Stimulated activated CD4-positive, alpha-beta T cell treated with anti-CD3 and anti-CD28 coated beads, Interleukin-1b, Interleukin-23, amount 100 ng/mL, for 4 hours (primary cell): Measurements from ENCODE around the gene KRTAP5-11.
"Not testable (repeated sequence)": the region's sequence is repeated elsewhere in the genome, so short reads cannot be mapped to it uniquely, and the experiment has no call there.

Experiments used
- DNase-seq, 2 donors: peaks; one replicate each; pipeline ENCODE4 v3.0.0-alpha.2; 2020; ENCODE audit warnings: low read depth in 2 of 2

Gene KRTAP5-11, protein sequence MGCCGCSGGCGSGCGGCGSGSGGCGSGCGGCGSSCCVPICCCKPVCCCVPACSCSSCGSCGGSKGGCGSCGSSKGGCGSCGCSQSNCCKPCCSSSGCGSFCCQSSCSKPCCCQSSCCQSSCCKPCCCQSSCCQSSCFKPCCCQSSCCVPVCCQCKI

DNA sequence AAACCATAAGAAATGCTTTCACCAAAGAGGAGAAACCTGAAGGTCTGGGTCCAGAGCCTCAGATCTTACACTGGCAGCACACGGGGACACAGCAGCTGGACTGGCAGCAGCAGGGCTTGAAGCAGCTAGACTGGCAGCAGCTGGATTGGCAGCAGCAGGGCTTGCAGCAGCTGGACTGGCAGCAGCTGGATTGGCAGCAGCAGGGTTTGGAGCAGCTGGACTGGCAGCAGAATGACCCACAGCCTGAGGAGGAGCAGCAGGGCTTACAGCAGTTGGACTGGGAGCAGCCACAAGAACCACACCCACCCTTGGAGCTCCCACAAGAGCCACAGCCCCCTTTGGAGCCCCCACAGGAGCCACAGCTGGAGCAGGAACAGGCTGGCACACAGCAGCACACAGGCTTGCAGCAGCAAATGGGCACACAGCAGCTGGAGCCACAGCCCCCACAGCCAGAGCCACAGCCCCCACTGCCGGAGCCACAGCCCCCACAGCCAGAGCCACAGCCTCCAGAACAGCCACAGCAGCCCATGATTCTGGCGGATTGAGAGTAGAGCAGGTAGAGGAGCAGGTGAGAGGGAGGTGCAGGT, at the start of gene KRTAP5-11:
TSS of gene KRTAP5-11 (minus strand) at position 567 of the 587 bp plus-strand sequence. CDS start at position 529, 38 bp downstream.
- DNase-seq, result no peak

DNA sequence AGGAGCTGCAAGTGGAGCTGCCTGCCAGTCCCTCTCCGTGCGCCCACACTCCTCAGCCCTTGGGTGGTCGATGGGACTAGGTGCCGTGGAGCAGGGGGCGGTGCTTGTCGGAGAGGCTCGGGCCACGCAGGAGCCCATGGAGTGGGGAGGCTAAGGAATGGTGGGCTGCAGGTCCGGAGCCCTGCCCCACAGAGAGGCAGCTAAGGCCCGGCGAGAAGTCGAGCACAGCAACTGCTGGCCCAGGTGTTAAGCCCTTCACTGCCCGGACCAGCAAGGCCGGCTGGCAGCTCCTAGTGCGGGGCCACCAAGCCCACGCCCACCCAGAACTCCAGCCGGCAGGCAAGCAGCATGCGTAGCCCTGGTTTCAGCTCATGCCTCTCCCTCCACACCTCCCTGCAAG, 48.9 kb upstream of the KRTAP5-11 start:
- not testable (repeated sequence) for DNase-seq

DNA sequence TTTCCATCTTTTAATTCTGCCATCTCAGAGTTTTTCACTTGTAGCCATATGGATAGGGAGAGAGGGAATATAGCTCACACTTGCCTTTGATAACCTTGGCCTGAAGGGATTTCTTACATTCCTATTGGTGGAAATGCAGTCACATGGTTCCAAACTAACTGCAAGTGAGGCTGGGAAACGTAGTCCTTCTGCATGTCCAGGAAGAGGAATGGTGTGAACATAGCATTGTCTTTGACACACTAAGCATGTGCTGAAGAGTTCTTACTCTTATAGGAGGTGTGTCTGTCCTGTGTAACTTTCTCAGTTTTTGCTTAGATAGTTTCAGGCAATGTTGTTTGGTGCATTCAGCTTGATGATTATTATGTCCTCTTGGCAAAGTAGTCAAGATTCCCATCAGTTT, 47.4 kb upstream of the KRTAP5-11 start:
- DNase-seq, result not testable (repeated sequence)

DNA sequence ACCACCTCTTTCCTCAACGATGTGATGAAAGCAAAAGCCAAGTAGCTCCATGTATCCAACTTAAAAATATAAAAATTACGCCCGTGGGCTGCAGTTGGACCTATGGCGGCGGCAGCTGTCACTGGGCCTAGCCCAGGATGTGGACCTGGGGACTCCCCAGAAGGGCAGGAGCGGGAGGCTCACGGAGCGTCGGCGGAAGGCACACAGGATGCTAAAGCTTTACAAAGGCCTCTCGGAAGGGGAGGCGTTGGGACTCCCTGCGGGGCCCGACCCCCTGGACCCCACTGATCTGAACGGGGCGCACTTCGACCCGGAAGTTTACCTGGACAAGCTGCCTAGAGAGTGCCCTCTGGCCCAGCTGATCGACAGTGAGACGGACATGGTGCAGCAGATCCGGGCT, 46.3 kb upstream of the KRTAP5-11 start:
- DNase-seq, result not testable (repeated sequence)

DNA sequence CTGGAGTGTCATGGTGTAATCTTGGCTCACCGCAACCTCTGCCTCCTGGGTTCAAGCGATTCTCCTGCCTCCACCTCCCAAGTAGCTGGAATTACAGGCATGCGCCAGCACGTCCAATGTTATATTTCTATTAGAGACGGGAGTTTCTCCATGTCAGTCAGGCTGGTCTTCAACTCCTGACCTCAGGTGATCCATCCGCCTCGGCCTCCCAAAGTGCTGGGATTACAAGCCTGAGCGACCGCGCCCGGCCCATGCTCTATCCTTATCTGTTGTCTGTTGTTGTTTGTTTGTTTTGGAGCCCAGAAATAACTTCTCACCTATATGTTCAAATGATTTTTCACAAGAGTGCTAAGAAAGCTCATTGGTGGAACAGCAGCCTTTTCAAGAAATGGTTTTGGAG, 40.6 kb upstream of the KRTAP5-11 start:
- DNase-seq, result not testable (repeated sequence)

DNA sequence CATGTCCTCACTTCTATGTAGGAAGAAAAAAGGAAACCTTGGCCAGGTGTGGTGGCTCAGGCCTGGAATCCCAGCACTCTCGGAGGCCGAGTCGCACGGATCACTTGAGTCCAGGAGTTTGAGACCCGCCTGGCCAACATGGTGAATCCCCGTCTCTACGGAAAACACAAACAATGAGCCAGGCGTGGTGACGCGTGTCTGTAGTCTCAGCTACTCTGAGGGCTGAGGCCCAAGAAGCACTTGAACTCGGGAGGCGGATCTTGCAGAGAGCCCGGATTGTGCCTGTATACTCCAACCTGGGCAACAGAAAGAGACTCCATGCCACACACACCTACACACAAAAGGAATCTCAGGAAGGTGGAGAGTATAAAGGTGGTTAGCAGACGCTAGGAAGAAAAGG, 39.9 kb upstream of the KRTAP5-11 start:
- DNase-seq, result not testable (repeated sequence)

DNA sequence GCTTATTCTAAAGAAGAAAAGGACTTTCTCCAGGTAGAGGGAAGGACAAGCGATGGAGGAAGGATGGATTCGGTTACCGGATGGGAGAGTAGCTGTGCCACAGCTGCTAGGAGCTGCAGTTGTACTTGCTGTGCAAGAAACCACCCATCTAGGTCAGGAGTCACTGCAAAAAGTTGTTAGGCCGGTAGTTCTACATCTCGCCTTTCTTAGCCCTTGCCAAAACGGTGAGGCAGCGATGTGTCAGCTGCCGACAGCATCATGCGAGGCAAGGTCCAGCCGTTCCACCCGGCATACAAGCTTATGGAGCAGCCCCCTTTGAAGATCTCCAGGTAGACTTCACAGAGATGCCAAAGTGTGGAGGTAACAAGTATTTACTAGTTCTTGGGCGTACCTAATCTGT, 32.3 kb upstream of the KRTAP5-11 start:
- not testable (repeated sequence) for DNase-seq

DNA sequence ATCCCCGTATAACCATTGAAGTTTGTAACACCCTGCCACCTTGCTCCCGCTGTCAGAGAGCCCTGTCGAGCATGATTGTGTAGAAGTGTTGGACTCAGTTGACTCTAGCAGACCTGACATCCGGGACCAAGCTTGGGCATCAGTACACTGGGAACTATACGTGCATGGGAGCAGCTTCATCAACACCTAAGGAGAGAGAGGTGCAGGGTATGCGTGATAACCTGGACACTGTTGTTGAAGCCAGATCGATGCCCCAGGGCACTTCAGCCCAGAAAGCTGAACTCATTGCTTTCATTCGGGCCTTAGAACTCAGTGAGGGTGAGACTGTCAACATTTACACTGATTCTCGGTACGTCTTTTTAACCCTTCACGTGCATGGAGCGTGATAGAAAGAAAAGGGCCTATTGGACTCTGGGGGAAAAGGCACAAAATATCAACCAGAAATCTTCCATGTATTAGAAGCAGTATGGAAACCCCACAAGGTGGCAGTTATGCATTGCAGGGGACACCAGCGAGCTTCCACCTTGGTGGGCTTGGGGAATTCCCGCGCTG, 31.8 kb upstream of the KRTAP5-11 start:
- DNase-seq, result not testable (repeated sequence)

DNA sequence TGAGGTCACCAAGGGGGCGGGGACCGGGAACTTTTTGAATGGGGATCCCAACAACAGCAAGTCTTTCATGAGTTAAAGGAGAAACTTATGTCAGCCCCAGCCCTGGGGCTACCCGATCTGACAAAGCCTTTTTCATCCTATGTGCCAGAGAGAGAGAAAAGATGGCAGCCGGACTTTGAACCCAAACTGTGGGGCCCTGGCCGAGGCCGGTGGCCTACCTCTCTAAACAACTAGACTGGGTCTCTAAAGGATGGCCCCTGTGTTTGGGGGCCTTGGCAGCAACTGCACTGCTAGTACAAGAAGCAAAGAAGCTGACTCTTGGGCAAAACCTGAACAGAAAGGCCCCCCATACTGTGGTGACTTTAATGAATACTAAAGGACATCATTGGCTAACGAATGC, 31.3 kb upstream of the KRTAP5-11 start:
- DNase-seq, result not testable (repeated sequence)

DNA sequence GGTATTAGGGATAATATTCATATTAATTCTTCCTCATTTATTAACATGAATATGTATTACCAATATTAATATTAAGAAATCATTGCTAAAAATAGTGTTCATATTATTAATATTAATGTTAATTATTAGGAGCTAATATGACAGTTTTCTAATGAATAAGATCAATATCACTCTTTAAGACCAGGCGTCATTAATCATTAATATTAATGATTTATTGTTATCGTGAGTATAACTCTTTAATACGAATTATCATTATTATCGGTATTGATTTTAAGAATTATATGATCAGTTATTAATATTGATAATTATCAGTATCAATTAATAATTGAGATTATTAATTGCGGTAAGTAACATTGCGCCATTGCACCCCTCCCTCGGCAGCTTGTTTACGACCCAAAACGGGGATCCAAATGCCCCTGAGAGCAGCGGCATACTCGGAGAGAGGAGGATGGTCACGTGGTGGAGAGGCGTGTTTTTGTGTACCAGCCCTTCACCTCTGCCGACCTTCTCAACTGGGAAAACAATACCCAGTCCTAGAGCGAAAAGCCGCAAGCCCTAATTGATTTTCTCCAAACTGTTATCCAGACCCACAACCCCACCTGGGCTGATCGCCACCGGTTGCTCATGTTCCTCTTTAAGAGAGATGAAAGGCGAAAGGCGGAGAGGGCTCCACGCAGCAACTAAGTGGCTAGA, 28.7 kb upstream of the KRTAP5-11 start:
- not testable (repeated sequence) for DNase-seq

DNA sequence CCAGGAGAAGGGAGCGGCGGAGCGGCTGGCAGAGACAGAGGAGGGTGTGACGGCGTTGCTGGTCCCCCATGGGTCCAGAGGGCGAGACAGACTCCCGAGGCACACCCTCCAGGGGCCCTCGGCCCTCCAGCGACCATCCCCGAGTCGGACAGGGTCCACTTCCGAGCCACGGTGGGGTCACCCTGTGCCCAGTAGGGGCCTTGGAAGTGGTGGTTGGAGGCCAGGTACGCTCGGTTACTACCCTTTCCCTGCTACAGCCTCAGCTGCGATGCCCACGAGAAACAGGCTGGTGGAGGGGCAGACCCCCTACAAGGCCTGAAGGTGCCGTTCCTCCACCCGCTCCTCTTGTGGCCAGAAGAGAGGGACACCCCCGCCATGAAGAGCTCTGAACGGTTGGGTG, 25.6 kb upstream of the KRTAP5-11 start:
- DNase-seq, result not testable (repeated sequence)

DNA sequence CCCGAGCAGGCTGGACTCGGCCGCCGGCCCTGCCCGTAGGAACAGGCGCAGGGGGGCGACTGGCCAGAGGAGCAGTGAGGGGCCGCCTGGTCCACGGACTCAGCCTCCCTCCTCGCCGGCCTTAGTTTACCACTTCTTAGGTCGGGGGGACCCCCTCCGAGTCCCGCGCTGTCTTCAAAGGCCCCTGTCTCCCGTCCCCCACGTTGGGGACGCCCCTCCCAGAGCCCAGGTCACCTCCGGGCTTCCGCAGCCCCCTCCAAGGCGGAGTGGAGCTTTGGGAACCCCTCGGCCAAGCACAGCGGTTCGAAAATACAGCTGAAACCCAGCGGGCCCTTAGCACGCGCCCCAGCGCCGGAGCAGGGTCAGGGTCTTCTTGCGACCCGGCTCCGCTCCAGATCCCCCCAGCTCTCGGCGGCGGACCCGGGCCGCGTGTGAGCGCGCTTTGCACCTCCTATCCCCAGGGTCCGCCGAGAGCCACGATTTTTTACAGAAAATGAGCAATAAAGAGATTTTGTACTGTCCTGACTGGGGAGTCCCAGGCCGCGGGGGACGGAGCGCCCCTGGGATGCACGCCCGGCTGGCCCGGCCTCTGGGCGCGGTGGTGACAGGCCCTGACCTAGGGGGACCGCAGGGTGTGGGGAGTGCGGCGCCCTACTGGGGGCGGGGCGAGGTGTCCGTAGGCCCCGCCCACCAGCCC, 25.0 kb upstream of the KRTAP5-11 start:
- not testable (repeated sequence) for DNase-seq

DNA sequence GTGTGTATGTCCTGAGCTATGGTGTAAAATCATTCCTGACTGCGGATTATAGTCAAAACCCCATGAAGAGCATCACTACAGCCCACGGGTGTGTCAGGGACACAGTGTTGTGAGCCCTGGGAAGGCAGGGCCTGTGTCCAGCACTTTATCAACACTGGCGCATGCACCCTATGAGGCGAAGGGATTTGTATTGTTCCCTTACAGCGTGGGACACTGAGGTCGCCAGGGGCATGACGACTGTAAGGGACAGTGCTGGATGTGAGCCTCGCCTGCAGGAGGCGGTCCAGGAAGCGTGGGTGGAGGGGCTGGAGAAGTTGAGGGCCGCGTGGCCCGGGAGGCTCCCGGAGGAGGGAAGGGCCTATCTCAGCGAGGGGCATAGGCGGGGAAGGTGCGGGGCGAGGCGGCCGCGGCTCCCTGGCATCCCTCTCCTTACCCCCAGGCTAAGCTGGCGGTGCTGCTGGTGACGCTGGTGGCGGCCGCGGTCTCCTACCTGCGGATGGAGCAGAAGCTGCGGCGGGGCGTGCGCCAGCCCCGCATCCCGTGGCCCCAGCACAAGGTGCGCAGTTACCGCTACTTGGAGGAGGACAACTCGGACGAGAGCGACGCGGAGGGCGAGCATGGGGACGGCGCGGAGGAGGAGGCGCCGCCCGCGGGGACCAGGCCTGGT, 24.3 kb upstream of the KRTAP5-11 start:
- DNase-seq, result not testable (repeated sequence)

DNA sequence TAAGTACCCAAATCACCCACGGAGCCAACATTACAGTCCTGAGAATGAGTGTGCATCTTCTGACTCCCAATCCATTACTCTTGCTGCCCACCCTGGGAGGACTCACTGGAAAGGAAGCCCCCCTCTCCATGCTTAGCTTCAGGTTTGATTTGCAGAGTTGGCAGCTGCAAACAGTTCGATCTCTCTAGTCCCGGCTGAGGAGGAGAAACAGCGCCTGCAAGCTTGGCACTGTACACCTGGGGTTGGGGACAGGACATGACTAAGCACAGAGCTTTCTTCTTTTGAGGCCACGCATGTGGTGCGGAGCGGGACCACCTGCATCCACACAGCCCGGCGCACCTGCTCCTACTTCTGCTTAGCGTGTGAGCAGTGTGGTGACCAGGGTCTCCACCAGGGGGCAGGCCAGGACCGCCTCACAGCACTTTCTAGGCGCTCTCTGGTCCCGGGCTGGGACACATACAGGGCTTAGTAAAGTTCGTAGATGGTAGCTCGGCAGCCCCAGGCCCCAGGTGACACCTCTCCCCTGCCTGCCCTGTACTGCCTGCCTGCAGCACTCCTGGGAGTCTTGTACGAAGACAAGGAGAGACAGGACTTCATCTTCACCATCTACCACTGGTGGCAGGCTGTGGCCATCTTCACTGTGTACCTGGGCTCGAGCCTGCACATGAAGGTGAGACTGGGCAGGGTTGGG, 22.3 kb upstream of the KRTAP5-11 start:
- DNase-seq, result not testable (repeated sequence)

DNA sequence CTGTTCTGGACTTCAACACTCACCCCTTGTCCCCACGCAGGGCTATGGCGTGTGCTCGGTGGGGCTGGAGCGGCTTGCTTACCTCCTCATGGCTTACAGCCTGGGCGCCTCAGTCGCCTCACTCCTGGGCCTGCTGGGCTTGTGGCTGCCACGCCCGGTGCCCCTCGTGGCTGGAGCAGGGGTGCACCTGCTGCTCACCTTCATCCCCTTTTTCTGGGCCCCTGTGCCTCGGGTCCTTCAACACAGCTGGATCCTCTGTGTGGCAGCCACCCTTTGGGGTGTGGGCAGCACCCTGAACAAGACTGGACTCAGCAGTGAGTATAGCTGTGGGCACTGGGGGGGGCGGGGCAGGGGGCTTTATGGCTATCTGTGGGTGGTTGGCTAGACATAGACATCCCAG, 20.5 kb upstream of the KRTAP5-11 start:
- DNase-seq, result not testable (repeated sequence)

DNA sequence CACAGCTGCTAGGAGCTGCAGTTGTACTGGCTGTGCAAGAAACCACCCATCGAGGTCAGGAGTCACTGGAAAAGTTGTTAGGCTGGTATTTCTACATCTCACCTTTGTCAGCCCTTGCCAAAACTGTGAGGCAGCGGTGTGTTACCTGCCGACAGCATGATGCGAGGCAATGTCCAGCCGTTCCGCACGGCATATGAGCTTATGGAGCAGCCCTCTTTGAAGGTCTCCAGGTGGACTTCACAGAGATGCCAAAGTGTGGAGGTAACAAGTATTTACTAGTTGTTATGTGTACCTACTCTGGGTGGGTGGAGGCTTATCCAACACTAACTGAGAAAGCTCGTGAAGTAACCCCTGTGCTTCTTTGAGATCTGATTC, 6.9 kb upstream of the KRTAP5-11 start:
- not testable (repeated sequence) for DNase-seq

DNA sequence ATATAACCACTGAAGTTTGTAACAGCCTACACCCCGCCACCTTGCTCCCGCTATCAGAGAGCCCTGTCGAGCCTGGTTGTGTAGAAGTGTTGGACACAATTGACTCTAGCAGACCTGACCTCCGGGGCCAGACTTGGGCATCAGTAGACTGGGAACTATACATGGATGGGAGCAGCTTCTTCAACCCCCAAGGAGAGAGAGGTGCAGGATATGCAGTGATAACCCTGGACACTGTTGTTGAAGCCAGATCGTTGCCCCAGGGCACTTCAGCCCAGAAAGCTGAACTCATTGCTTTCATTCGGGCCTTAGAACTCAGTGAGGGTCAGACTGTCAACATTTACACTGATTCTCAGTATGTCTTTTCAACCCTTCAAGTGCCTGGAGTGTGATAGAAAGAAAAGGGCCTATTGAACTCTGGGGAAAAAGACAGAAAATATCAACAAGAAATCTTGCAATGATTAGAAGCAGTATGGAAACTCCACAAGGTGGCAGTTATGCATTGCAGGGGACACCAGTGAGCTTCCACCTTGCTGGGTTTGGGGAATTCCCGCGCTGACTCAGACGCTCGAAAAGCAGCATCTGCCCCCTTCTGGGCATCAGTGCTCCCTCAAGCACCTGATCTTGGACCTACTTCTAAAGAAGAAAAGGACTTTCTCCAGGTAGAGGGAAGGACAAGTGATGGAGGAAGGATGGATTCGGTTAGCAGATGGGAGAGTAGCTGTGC, 6.3 kb upstream of the KRTAP5-11 start:
- DNase-seq, result peak; percentile 31 to 55

DNA sequence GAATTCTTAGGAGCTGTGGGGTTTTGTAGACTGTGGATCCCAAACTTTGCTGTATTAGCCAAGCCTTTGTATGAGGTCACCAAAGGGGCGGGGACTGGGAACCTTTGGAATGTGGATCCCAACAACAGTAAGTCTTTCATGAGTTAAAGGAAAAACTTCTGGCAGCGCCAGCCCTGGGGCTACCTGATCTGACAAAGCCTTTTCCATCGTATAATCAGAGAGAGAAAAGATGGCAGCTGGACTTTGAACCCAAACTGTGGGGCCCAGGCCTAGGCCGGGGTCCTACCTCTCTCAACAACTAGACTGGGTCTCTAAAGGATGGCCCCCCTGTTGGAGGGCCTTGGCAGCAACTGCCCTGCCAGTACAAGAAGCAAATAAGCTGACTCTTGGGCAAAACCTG, 5.6 kb upstream of the KRTAP5-11 start:
- not testable (repeated sequence) for DNase-seq

DNA sequence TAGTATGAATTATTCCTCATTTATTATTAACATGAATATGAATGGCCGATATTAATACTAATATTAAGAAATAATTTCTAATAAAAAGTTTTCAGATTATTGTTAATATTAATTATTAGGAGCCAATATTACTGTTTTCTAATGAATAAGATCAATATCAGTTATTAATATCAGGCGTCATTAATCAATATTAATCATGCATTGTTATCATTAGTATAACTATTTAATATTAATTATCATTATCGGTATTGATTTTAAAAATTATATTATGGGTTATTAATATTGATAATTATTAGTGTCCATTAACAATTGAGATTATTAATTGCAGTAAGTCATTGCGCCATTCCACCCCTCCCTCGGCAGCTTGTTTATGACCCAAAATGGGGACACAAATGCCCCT, 3.0 kb upstream of the KRTAP5-11 start:
- DNase-seq, result not testable (repeated sequence)

DNA sequence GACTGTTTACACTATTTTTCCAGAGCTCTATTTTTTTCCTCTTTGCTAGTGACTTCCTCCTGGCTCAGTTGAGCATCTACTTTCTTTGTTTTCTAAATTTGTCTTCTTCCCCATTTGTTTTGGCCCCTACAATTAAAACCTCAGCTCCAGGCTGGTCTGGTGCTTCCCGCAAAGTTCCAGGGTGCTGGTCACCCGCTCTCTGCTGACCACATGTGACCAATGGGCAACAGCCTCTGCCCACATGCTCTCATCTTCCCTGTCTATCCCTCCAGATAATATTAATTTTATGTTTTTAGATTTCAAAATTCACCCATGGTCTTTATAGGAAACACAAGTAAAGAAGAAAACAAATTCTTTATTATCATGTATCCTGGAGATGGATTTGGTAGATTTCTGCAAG, 294 bp upstream of the KRTAP5-11 start:
- DNase-seq, result not testable (repeated sequence)
